GM19328 (cell line): ENCODE data around the gene METTL8.
"Not testable (repeated sequence)": the region's sequence is repeated elsewhere in the genome, so short reads cannot be mapped to it uniquely, and the experiment has no call there.

ENCODE experiments used
- ATAC-seq: cut with Tn5 transposase; IDR thresholded peaks from one replicate; pipeline ENCODE4 v1.9.1; 2021; ENCODE audit warnings: mild to moderate bottlenecking, moderate library complexity; ENCODE audit not compliant: unreplicated experiment

Gene METTL8

GRCh38 chr2:171316220-171316619 is 117.6 kb downstream of the METTL8 start:
- no peak for ATAC-seq

- ATAC-seq: no peak
Measured at GRCh38 chr2:171315781-171316180, 118.0 kb downstream of the METTL8 start.

GRCh38 chr2:171312182-171312581 is 121.6 kb downstream of the METTL8 start:
- ATAC-seq: not testable (repeated sequence)

DNA sequence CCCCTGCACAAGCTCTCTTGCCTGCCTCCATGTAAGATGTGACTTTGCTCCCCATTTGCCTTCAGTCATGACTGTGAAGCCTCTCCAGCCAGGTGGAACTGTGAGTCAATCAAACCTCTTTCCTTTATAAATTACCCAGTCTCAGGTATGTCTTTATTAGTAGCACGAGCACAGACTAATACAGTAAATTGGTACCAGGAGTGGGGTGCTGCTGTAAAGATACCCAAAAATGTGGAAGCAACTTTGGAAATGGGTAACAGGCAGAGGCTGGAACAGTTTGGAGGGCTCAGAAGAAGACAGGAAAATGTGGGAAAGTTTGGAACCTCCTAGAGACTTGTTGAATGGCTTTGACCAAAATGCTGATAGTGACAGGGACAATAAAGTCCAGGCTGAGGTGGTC is 122.2 kb downstream of the METTL8 start:
- ATAC-seq: not testable (repeated sequence)

DNA sequence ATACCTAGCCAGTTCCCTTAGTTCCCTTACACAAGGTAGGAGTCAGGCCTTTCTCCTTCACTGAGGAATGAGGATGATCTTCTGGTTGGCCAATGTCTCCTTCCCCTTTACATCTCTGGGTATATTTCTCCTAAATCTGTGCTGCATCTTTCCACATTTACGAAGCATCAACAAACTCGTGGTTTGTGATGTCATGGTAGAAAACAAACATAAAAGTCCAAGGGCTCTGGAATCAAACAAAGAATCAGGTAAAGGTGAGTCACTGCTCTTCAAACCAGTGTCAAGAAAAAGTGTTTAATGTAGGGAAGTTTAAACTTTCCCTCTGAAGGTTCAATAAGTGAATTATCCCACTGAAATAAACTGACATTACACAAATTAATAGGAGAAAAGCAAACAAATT is 122.9 kb downstream of the METTL8 start:
- no peak for ATAC-seq

GRCh38 chr2:171309455-171310286 is 124.1 kb downstream of the METTL8 start:
- ATAC-seq: no peak

DNA sequence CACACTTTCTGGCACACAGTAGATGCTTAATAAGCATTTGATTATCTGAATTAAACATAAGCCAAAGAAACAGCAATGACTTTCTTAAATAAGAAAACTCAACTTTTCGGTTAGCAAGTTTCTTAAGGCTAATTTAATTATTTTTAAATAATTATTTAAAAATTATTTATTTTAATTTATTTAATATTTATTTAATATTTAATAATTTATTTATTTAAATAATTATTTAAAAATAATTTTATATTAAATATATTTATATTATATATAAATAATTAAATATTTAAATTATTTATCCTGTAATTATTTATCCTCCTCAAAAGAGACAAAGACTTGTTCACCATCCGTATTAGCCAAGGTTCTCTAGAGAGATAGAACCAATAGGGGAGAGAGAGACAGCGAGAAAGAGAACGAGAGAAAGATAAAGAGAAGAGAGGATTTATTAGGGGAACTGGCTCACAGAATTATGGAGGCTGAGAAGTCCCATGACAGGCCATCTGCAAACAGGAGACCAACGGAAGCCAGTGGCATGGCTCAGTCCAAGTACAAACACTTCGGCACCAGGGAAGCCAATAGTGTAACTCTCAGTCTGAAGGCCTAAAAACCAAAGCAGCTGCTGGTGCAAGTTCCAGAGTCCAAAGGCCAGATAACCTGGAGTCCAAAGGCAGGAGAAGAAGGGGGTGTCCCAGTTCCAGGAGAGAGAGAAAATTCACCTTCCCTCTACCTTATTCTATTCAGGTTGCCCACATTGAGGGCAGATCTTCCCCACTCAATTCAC is 125.3 kb downstream of the METTL8 start:
- no peak for ATAC-seq

GRCh38 chr2:171307560-171307959 is 126.2 kb downstream of the METTL8 start:
- ATAC-seq: peak; percentile 64

GRCh38 chr2:171297956-171298355 is 135.8 kb downstream of the METTL8 start:
- ATAC-seq: no peak

DNA sequence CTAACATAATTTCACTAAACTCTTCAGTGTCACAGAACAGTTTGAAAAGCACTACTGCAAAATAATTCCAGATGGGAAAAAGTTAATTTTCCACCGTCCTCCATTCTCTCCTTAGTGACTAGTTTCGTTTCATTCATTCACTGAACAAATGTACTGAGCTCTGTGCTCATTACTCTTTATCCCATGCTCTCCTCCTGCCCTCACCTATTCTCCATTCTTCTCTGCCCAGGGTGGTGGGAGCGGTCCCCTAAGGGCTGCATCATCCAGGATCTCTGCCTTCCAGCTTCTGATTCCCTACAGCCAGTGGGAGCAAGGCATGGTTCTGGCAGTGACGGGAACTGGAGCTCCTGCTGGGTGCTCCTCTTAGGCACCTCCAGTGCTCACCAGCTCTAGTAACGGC is 139.2 kb downstream of the METTL8 start:
- ATAC-seq: no peak

GRCh38 chr2:171293661-171294060 is 140.1 kb downstream of the METTL8 start:
- no peak for ATAC-seq

DNA sequence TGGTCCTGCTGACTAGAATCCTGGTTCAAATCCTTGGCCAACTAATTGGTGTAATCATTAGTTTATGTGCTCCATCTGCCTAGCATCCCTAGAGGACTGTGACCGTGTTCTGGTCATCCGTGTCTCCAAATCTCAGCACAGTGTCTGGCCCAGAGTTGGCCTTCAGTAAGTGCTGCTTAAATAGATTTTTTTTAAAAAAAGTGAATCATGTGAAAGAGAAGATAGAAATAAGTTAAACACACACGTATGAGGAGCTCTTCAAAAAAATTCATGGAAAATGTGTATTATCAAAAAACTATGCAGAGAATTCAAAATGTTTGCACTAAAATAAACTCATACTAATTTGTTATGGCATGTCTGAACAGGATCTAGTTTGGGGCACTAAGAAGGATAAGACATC is 143.8 kb downstream of the METTL8 start:
- ATAC-seq: no peak

- ATAC-seq: no peak
Measured at GRCh38 chr2:171289316-171289715, 144.5 kb downstream of the METTL8 start.

DNA sequence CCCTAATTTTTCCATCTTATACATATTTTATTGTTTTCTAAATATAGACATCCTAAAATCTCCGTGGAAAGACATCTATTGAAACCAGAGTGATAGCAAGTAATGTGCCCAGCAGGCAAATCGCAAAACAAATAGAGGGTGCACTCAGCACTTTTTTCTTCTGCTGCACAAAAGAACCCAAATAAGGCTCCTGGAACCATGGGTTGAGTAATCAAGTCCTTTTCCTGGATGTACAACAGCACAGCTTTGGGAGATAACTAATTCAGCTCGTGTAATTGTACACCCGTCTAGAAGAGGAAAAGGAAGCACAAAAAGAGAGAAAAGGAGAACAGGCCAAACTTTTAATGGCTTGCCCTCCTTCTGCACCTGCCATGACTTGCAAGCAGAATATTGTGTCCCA is 146.2 kb downstream of the METTL8 start:
- no peak for ATAC-seq

DNA sequence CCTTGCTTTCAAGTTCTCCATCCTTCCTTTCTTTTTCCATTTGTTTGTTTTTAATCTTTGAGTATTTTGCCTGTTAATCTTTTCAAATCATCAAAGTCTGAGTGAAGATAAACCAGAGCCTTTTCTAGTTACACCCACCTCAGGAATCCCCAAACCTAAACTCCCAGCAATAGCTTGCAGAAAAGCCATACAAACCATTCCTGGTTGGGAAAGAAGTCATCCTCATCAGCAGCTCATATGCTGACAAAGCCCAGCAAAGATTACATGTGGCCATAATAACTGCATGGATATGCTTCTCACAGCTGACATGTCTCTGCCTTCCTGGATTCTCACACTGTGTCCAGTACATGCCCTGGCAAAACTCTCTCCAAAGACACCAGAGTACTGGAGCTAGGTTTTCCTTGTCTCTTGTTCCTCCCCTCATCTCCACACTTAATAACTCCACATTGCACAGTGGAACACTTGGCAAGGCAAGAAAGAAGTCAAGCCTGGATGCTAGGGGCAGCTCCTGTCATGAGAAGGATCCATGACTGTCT is 146.7 kb downstream of the METTL8 start:
- no peak for ATAC-seq

DNA sequence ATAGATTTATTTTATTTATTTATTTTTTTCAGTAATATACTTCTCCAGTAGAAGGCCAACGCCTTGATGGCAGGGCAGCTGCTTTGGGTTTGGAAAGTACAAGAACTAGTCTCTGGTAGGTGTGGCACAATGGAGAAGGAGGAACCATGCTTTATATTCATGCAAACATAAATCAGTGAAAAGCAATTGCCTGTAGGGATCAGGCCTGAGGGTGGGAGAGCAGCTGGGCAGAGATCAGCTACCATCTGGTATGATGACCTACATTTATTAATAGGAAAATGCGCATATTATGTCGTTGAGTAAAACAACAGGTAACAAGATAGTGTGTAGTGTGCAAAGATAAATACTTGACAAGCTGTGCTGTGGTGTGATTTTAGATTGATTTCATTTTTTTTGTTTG is 152.7 kb downstream of the METTL8 start:
- ATAC-seq: no peak

GRCh38 chr2:171279983-171280790 is 153.6 kb downstream of the METTL8 start:
- ATAC-seq: no peak

- ATAC-seq: no peak
Measured at GRCh38 chr2:171274757-171275156, 159.0 kb downstream of the METTL8 start.

DNA sequence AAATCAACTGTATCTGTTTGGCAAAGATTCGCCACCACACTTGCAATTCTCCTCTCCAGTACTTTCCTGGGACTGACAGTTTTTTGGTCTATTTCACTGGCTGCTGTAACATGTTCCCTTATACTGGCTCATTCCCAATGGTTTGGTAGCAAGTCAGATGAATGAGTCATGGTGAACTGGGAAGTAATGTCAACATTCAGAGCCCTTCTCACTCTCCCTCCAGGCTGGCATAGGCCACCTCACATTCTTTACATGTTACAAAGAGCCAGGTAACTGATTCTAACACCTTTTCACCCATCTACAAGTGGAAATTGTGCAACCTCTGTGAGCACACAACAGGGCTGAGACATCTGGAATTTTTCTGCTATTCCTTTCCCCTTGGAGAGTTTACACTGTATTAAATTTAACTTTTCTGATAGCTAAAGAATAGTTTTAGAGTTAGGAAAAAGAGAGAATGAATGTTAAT is 161.8 kb downstream of the METTL8 start:
- no peak for ATAC-seq

DNA sequence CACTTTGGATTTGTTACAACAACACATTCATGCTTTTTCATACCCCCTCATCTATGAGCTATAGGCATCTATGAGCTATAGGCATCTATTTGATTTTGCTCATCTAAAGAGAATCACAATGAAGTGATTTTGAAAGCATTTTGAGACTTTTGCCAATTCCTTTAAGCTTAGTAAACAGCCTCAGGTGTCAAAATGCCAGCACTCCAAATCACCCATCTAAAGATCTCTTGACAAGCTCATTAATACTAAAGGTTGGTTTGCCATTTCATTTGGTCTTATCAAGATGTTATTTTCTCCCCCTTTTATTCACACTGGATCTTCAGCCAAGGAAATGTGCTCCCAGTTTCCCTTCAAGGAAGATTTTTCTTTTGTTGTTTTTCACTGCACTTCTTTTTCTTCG is 162.4 kb downstream of the METTL8 start:
- ATAC-seq: no peak
